ENCODE measurements around the gene IL17RD.

- no peak for TF ChIP-seq CTCF (IDR thresholded peaks at IDR 0.05)
- no peak for TF ChIP-seq POLR2A (IDR thresholded peaks at IDR 0.05)
Observed at GRCh38 chr3:57081173-57081572, 84.0 kb downstream of the IL17RD start.
